Measurements from ENCODE around the gene SSTR4. TPM values are rescaled to one million over a fixed set of nuclear protein-coding genes. Genes with fewer than 3 reads are reported as not detected.

SSTR4 gene
- total RNA-seq, 3 donors from 2014 or later: 0.19 TPM; not detected in 2

DNA sequence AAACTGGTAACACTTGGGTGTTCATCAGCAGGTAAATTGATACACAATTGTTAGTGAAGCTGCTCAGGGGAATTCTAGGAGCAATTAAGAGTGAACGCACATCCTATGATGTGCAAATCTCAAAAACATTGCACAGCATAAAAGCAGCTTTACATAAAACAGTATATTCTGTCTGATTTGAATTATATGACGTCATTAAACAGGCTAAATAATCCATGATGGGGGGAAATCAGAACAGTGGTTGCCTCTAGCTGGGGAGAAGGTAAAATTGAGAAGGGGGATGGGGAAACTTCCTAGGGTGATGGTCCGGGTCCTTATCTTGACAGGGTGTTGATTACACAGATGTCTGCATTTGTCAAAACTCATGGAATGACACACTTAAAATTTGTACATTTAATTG lies 31.7 kb downstream of the SSTR4 start:
- Histone ChIP-seq H3K9me3 (no peaks in the 10 kb centered on the region), H3K4me3 (no peak overlapping the region), H3K36me3 (ENCODE audit: low read depth) (no peaks in the 10 kb centered on the region), H3K4me1 (ENCODE audit: low read depth) (peaks cover under 1% of the 10 kb centered on the region)
- intact Hi-C loops (cut with DNase I, micrococcal nuclease): no loop called here
- ATAC-seq (no peak), DNase-seq (no peak)
- TF ChIP-seq CTCF (IDR thresholded peaks at IDR 0.05): no peak

DNA sequence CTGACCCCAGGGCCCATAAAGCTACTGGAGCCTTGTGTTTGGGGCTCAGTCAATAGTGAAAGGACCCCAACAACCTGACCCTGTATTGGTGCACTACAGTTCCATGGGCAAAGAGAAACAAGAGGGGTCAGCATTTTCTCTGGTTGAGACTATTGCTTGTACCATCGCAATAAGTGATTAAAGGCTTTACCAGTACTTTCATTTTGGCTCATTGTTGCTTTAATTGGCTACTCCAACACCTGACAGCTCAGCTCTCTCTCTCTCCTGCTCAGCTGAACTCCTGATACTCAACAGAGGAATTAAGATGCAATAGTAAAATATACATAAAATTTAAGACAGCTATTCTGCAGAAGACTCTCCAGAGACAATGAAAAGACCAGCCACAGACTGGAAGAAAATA lies 33.2 kb downstream of the SSTR4 start:
- H3K4me1 ChIP-seq (ENCODE audit: low read depth): peaks cover 3% of the 10 kb centered on the region
- DNase-seq: no peak
- intact Hi-C loops (cut with DNase I, micrococcal nuclease): no loop called here
- no peak for ATAC-seq
- no peak overlapping the region for H3K4me3 ChIP-seq
- no peaks in the 10 kb centered on the region for H3K36me3 ChIP-seq (ENCODE audit: low read depth)
- no peak for TF ChIP-seq CTCF (IDR thresholded peaks at IDR 0.05)
- H3K9me3 ChIP-seq: no peaks in the 10 kb centered on the region

- intact Hi-C loops (cut with DNase I, micrococcal nuclease): no loop called here
Observed at GRCh38 chr20:23069108-23069507, 34.0 kb downstream of the SSTR4 start.

DNA sequence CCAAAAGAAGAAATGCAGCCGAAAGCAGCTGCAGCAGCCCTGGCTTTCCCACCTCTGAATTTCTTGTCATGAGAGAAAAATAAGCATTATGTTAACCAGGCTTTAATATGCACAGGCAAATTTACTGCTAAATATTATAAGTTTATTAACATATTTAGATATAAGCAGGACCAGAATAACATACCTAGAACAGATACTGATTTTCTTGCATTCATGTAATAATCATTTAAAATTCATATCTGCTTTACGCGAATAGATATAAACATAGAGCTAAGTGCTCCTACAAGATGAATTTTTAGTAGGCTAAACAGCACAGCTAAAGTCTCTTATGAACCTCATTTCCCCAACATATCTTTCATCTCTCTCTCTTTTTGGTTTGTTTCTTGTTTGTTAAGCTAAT lies 36.3 kb downstream of the SSTR4 start:
- H3K4me1 ChIP-seq (ENCODE audit: low read depth): peaks cover 3% of the 10 kb centered on the region
- no peak overlapping the region for H3K4me3 ChIP-seq
- DNase-seq: no peak
- no peaks in the 10 kb centered on the region for H3K9me3 ChIP-seq
- no peak for ATAC-seq
- intact Hi-C loops (cut with DNase I, micrococcal nuclease): no loop called here
- TF ChIP-seq CTCF (IDR thresholded peaks at IDR 0.05): no peak
- no peaks in the 10 kb centered on the region for H3K36me3 ChIP-seq (ENCODE audit: low read depth)

More at GRCh38 chr20:23069108-23069507, 34.0 kb downstream of the SSTR4 start:
- no peak overlapping the region for H3K4me3 ChIP-seq
- no peaks in the 10 kb centered on the region for H3K36me3 ChIP-seq (ENCODE audit: low read depth)
- ATAC-seq (no peak), DNase-seq (no peak)
- TF ChIP-seq CTCF (IDR thresholded peaks at IDR 0.05): no peak
- no peaks in the 10 kb centered on the region for H3K9me3 ChIP-seq
- H3K4me1 ChIP-seq (ENCODE audit: low read depth): peaks cover 3% of the 10 kb centered on the region

DNA sequence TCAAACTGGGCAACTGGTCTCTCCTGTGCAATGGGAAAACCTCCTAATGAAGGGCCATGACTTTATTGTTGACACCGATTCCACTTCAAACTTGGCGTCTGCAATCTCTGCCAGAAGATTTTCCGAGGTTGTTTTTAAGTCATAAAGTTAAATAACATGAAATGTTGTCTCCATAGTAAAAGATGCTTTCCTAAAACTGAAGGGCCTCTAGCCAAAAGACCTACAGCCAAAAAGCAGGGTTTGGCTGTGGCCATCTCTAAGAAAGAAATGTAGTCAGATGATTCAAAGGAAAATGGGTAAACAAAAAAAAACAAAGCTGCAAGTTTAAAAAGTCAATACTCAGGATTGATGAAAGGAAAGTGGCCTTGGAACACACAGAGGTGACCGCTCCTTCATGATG lies 36.9 kb downstream of the SSTR4 start:
- ATAC-seq: no peak
- no peak for TF ChIP-seq CTCF (IDR thresholded peaks at IDR 0.05)
- intact Hi-C loops (cut with DNase I, micrococcal nuclease): no loop called here
- Histone ChIP-seq H3K36me3 (ENCODE audit: low read depth) (no peaks in the 10 kb centered on the region), H3K9me3 (no peaks in the 10 kb centered on the region), H3K4me3 (no peak overlapping the region), H3K4me1 (ENCODE audit: low read depth) (peaks cover 3% of the 10 kb centered on the region)
- DNase-seq: no peak
